ENCODE data around the gene BRAP. TPM values are rescaled to one million over a fixed set of nuclear protein-coding genes. Genes with fewer than 3 reads are reported as not detected.
A peak's percentile ranks its signal among the peaks of the same experiment; 100 is the strongest.
"Not testable (repeated sequence)": the region's sequence is repeated elsewhere in the genome, so short reads cannot be mapped to it uniquely, and the experiment has no call there.

BRAP gene
- total RNA-seq, 2 experiments from 2014 or later: 22.4 to 25.8 TPM

DNA sequence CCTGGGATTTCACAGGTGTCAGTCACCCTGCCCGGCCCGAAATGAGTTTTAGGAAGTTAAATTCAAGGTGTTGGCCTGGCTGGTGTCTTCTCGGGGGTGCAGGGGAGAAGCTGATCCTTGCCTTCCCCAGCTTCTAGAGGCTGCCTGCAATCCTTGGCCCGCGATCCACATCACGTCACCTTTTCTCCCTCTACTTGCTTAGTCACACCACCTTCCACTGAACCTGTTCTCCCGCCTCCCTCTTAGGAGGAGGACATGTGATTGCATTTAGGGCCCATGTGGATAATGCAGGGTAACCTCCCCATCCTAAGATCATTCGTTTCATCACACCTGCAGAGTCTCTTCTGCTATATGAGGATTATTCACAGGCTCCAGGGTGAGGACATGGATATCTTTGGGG, 61.2 kb downstream of the BRAP start:
- ChIA-PET CTCF (no interaction called here), POLR2A (no interaction called here)
- Histone ChIP-seq H3K4me1 (ENCODE audit: insufficient read depth, low read length) (no peaks in the 10 kb centered on the region), H3K36me3 (ENCODE audit: insufficient read depth, low read length) (no peaks in the 10 kb centered on the region), H3K27ac (ENCODE audit: low read depth in 1 of 2, low read length in 2 of 2) (no peak overlapping the region), H3K9me3 (ENCODE audit: control insufficient read depth in 1 of 2, insufficient read depth in 1 of 2, low read length in 2 of 2) (no peaks in the 10 kb centered on the region), H3K27me3 (ENCODE audit: control insufficient read depth in 1 of 2, insufficient read depth in 2 of 2, low read length in 2 of 2) (no peaks in the 10 kb centered on the region), H3K4me3 (ENCODE audit: low read length) (no peak overlapping the region)
- DNase-seq (no peak), ATAC-seq (ENCODE audit: poor library complexity) (no peak)
- H3K9me3 Mint-ChIP-seq: no peaks in the 10 kb centered on the region
- no peaks in the 10 kb centered on the region for H3K4me1 Mint-ChIP-seq (ENCODE audit: low read depth)
- no peaks in the 10 kb centered on the region for H3K27me3 Mint-ChIP-seq
- H3K36me3 Mint-ChIP-seq (ENCODE audit: low read depth): no peaks in the 10 kb centered on the region
- intact Hi-C loops (cut with DNase I, micrococcal nuclease): no loop called here
- no peak overlapping the region for H3K27ac Mint-ChIP-seq
- TF ChIP-seq, protein P1, sequence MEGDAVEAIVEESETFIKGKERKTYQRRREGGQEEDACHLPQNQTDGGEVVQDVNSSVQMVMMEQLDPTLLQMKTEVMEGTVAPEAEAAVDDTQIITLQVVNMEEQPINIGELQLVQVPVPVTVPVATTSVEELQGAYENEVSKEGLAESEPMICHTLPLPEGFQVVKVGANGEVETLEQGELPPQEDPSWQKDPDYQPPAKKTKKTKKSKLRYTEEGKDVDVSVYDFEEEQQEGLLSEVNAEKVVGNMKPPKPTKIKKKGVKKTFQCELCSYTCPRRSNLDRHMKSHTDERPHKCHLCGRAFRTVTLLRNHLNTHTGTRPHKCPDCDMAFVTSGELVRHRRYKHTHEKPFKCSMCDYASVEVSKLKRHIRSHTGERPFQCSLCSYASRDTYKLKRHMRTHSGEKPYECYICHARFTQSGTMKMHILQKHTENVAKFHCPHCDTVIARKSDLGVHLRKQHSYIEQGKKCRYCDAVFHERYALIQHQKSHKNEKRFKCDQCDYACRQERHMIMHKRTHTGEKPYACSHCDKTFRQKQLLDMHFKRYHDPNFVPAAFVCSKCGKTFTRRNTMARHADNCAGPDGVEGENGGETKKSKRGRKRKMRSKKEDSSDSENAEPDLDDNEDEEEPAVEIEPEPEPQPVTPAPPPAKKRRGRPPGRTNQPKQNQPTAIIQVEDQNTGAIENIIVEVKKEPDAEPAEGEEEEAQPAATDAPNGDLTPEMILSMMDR (IDR thresholded peaks at IDR 0.05): no peak
- H3K4me3 Mint-ChIP-seq: no peak overlapping the region

DNA sequence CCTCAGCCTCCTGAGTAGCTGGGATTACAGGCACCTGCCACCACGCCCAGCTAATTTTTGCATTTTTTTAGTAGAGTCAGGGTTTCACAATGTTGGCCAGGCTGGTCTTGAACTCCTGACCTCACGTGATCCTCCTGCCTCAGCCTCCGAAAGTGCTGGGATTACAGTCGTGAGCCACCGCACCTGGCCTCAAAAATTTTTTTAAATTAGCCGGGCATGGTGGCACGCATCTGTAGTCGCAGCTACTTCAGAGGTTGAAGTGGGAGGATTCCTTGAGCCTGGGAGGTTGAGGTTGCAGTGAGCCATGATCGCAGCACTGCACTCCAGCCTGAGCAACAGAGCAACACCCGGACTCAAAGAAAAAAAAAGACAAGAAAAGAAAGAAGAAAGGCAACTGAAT, 67.9 kb downstream of the BRAP start:
- POLR2A ChIA-PET; CTCF ChIA-PET; H3K4me1 Mint-ChIP-seq (ENCODE audit: low read depth); H3K27ac Mint-ChIP-seq; H3K4me1 ChIP-seq (ENCODE audit: insufficient read depth, low read length); H3K9me3 Mint-ChIP-seq; H3K36me3 Mint-ChIP-seq (ENCODE audit: low read depth); H3K9me3 ChIP-seq (ENCODE audit: control insufficient read depth in 1 of 2, insufficient read depth in 1 of 2, low read length in 2 of 2); H3K36me3 ChIP-seq (ENCODE audit: insufficient read depth, low read length); H3K4me3 Mint-ChIP-seq; H3K4me3 ChIP-seq (ENCODE audit: low read length); H3K27me3 Mint-ChIP-seq; H3K27ac ChIP-seq (ENCODE audit: low read depth in 1 of 2, low read length in 2 of 2); DNase-seq; intact Hi-C loops (cut with DNase I, micrococcal nuclease); ATAC-seq (ENCODE audit: poor library complexity); H3K27me3 ChIP-seq (ENCODE audit: control insufficient read depth in 1 of 2, insufficient read depth in 2 of 2, low read length in 2 of 2): not testable (repeated sequence)

DNA sequence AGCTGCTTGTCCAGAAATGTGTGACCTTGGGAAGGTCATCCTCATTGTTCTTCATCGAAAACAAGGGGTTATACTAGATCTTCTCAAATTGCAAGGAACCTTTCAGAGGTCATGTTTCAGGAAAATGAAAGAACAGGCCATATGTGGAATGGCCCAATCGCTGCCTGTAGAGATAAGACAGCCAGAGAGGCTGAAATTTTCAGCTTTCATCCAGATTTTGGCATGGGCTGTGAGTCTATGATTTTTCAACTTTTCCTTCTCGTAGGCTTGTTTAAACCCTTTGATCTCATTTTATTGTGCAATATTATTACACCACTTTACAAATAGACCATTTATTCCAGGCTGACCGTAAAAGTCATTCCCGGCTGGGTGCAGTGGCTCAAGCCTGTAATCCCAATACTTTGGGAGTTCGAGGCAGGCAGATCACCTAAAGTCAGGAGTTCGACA, 69.6 kb downstream of the BRAP start:
- H3K27ac Mint-ChIP-seq: no peak overlapping the region
- ATAC-seq (ENCODE audit: poor library complexity): no peak
- CTCF ChIA-PET: no interaction called here
- H3K4me1 Mint-ChIP-seq (ENCODE audit: low read depth): no peaks in the 10 kb centered on the region
- H3K27ac ChIP-seq (ENCODE audit: low read depth in 1 of 2, low read length in 2 of 2): no peak overlapping the region
- no peaks in the 10 kb centered on the region for H3K9me3 Mint-ChIP-seq
- TF ChIP-seq, protein P1 (IDR thresholded peaks at IDR 0.05): no peak
- no peaks in the 10 kb centered on the region for H3K4me1 ChIP-seq (ENCODE audit: insufficient read depth, low read length)
- no peaks in the 10 kb centered on the region for H3K36me3 Mint-ChIP-seq (ENCODE audit: low read depth)
- H3K9me3 ChIP-seq (ENCODE audit: control insufficient read depth in 1 of 2, insufficient read depth in 1 of 2, low read length in 2 of 2): no peaks in the 10 kb centered on the region
- H3K4me3 Mint-ChIP-seq: no peak overlapping the region
- H3K36me3 ChIP-seq (ENCODE audit: insufficient read depth, low read length): no peaks in the 10 kb centered on the region
- no peaks in the 10 kb centered on the region for H3K27me3 ChIP-seq (ENCODE audit: control insufficient read depth in 1 of 2, insufficient read depth in 2 of 2, low read length in 2 of 2)
- DNase-seq: no peak
- H3K27me3 Mint-ChIP-seq: no peaks in the 10 kb centered on the region
- POLR2A ChIA-PET: no interaction called here
- no peak overlapping the region for H3K4me3 ChIP-seq (ENCODE audit: low read length)
- intact Hi-C loops (cut with DNase I, micrococcal nuclease): no loop called here

DNA sequence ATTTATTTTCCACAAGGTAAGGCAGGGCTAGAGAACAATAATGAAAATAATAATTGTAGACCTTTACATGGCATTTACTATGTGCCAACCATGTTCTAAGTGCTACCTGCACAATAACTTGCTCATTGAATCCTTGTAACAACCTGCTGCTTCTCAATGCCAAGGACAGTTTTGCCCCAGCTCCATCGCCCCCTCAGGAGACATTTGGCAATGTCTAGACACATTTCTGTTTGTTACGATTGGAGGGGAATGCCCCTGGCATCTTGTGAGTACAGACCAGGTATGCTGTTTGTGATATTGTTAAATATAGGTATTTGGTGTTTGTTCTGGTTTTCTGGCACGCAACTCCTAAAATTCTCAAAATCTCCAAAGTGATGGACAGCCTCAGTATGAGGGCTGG, 78.5 kb downstream of the BRAP start:
- Mint-ChIP-seq H3K36me3 (ENCODE audit: low read depth) (no peaks in the 10 kb centered on the region), H3K27ac (no peak overlapping the region), H3K4me3 (no peak overlapping the region), H3K4me1 (ENCODE audit: low read depth) (no peaks in the 10 kb centered on the region), H3K9me3 (no peaks in the 10 kb centered on the region), H3K27me3 (no peaks in the 10 kb centered on the region)
- H3K36me3 ChIP-seq (ENCODE audit: insufficient read depth, low read length): no peaks in the 10 kb centered on the region
- intact Hi-C loops (cut with DNase I, micrococcal nuclease): no loop called here
- H3K27me3 ChIP-seq (ENCODE audit: control insufficient read depth in 1 of 2, insufficient read depth in 2 of 2, low read length in 2 of 2): no peaks in the 10 kb centered on the region
- H3K4me3 ChIP-seq (ENCODE audit: low read length): no peak overlapping the region
- no peak overlapping the region for H3K27ac ChIP-seq (ENCODE audit: low read depth in 1 of 2, low read length in 2 of 2)
- TF ChIP-seq, protein P1 (IDR thresholded peaks at IDR 0.05): no peak
- CTCF ChIA-PET: no interaction called here
- no peaks in the 10 kb centered on the region for H3K4me1 ChIP-seq (ENCODE audit: insufficient read depth, low read length)
- ATAC-seq (ENCODE audit: poor library complexity): no peak
- POLR2A ChIA-PET: interaction anchor here (1.4 kb wide), 1 partner anchor 11 kb away, joined by 4 read pairs; no protein-coding TSS in a partner anchor
- no peaks in the 10 kb centered on the region for H3K9me3 ChIP-seq (ENCODE audit: control insufficient read depth in 1 of 2, insufficient read depth in 1 of 2, low read length in 2 of 2)
- DNase-seq: peak in 2 of 14 experiments; percentile 13 to 18
